Astrocyte (in vitro differentiated cells and primary cell): Measurements from ENCODE around the gene XRCC5. TPM values are rescaled to one million over a fixed set of nuclear protein-coding genes. Genes with fewer than 3 reads are reported as not detected.

Experiments used
- DNase-seq: peaks from one replicate; pipeline ENCODE4 v3.0.0-alpha.2; 2010; ENCODE audit warnings: low read depth
- FAIRE-seq: peaks from 2 replicates; lab custom pipeline; 2011; peaks lifted over from hg19 to GRCh38; lab: Jason Lieb, UNC
- H2AFZ ChIP-seq: 2 replicates; pipeline ENCODE4 v1.6.0; 2012; ENCODE audit warnings: low read depth, low read length, inconsistent platforms
- H3K27ac ChIP-seq: 2 replicates; pipeline ENCODE4 v1.5.1; 2011; ENCODE audit warnings: low read depth, low read length, inconsistent platforms
- H3K27me3 ChIP-seq: 2 replicates; pipeline ENCODE4 v1.6.0; 2011; ENCODE audit warnings: low read length, inconsistent platforms; ENCODE audit not compliant: insufficient read depth
- H3K36me3 ChIP-seq: 2 replicates; pipeline ENCODE4 v1.5.1; 2011; ENCODE audit warnings: low read length, inconsistent platforms; ENCODE audit not compliant: insufficient read depth
- H3K4me1 ChIP-seq: 2 replicates; pipeline ENCODE4 v1.5.1; 2011; ENCODE audit warnings: low read length, inconsistent platforms; ENCODE audit not compliant: insufficient read depth
- H3K4me2 ChIP-seq: 2 replicates; pipeline ENCODE4 v1.6.0; 2012; ENCODE audit warnings: low read length, inconsistent platforms
- H3K4me3 ChIP-seq: 2 replicates; pipeline ENCODE4 v1.5.1; 2011; ENCODE audit warnings: low read depth, mild to moderate bottlenecking, low read length, inconsistent platforms; ENCODE audit not compliant: insufficient read depth
- H3K79me2 ChIP-seq: 2 replicates; pipeline ENCODE4 v1.6.0; 2012; ENCODE audit warnings: mild to moderate bottlenecking, low read length, inconsistent platforms; ENCODE audit not compliant: insufficient read depth
- H3K9ac ChIP-seq: 2 replicates; pipeline ENCODE4 v1.6.0; 2012; ENCODE audit warnings: mild to moderate bottlenecking, low read length, inconsistent platforms
- H3K9me3 ChIP-seq: 2 replicates; pipeline ENCODE4 v1.5.1; 2012; ENCODE audit warnings: low read depth, mild to moderate bottlenecking, low read length, inconsistent platforms; ENCODE audit not compliant: insufficient read depth
- H4K20me1 ChIP-seq: 2 replicates; pipeline ENCODE4 v1.6.0; 2012; ENCODE audit warnings: low read length, inconsistent platforms; ENCODE audit not compliant: insufficient read depth
- H3K27ac Mint-ChIP-seq: one replicate; pipeline ENCODE4 v1.8.0; 2021; ENCODE audit warnings: mild to moderate bottlenecking, mixed read lengths; ENCODE audit not compliant: unreplicated experiment
- H3K27me3 Mint-ChIP-seq: one replicate; pipeline ENCODE4 v1.8.0; 2021; ENCODE audit warnings: low read depth, mixed read lengths; ENCODE audit not compliant: unreplicated experiment
- H3K36me3 Mint-ChIP-seq: one replicate; pipeline ENCODE4 v1.8.0; 2021; ENCODE audit warnings: low read depth, mixed read lengths; ENCODE audit not compliant: unreplicated experiment
- H3K4me1 Mint-ChIP-seq: one replicate; pipeline ENCODE4 v1.8.0; 2021; ENCODE audit warnings: low read depth, mixed read lengths; ENCODE audit not compliant: unreplicated experiment
- H3K4me3 Mint-ChIP-seq: one replicate; pipeline ENCODE4 v1.8.0; 2021; ENCODE audit warnings: mild to moderate bottlenecking, moderate library complexity, mixed read lengths; ENCODE audit not compliant: unreplicated experiment
- H3K9me3 Mint-ChIP-seq: one replicate; pipeline ENCODE4 v1.8.0; 2021; ENCODE audit warnings: mild to moderate bottlenecking, mixed read lengths; ENCODE audit not compliant: unreplicated experiment
- CTCF ChIP-seq: IDR thresholded peaks from 2 replicates; pipeline ENCODE4 v1.5.1; 2011; ENCODE audit warnings: low read depth, mild to moderate bottlenecking, inconsistent platforms, low read length, moderate library complexity; ENCODE audit not compliant: insufficient read depth
- EZH2 ChIP-seq: IDR thresholded peaks from 2 replicates; pipeline ENCODE4 v1.6.1; 2012; ENCODE audit warnings: mild to moderate bottlenecking, low read length, inconsistent platforms; ENCODE audit not compliant: insufficient read depth
- total RNA-seq: library from RNA; stranded (reverse); gene quantifications from 2 replicates; pipeline ENCODE4 v1.2.1, GENCODE V29; 2021

The XRCC5 gene
- total RNA-seq, 1 donor from 2014 or later, result 249 TPM

- Mint-ChIP-seq H3K27ac (peak overlapping the region; percentile 75), H3K4me1 (peaks cover 40% of the 10 kb centered on the region), H3K4me3 (no peak overlapping the region), H3K27me3 (no peaks in the 10 kb centered on the region), H3K9me3 (no peaks in the 10 kb centered on the region), H3K36me3 (peaks cover 21% of the 10 kb centered on the region)
- Histone ChIP-seq H3K4me1 (peaks cover 24% of the 10 kb centered on the region), H3K36me3 (peaks cover 48% of the 10 kb centered on the region), H3K79me2 (peaks cover 56% of the 10 kb centered on the region), H3K4me2 (no peak overlapping the region), H3K4me3 (no peak overlapping the region), H2AFZ (no peak overlapping the region), H3K27me3 (no peaks in the 10 kb centered on the region), H4K20me1 (peaks cover 16% of the 10 kb centered on the region), H3K27ac (no peak overlapping the region), H3K9me3 (no peaks in the 10 kb centered on the region), H3K9ac (no peak overlapping the region)
- FAIRE-seq, result no peak
- TF ChIP-seq EZH2 (no peak), CTCF (no peak)
- DNase-seq, result no peak
Measured at GRCh38 chr2:216194013-216194412, 84.9 kb downstream of the XRCC5 start.

GRCh38 chr2:216194561-216194960, 85.4 kb downstream of the XRCC5 start:
- H3K4me3 ChIP-seq, result no peak overlapping the region
- H3K9ac ChIP-seq, result peak overlapping the region; percentile 75
- DNase-seq (no peak), FAIRE-seq (no peak)
- H3K9me3 Mint-ChIP-seq, result no peaks in the 10 kb centered on the region
- no peaks in the 10 kb centered on the region for H3K27me3 Mint-ChIP-seq
- peaks cover 10% of the 10 kb centered on the region for H4K20me1 ChIP-seq
- TF ChIP-seq EZH2, result no peak
- no peak for TF ChIP-seq CTCF
- no peak overlapping the region for H2AFZ ChIP-seq
- H3K79me2 ChIP-seq, result peaks cover 55% of the 10 kb centered on the region
- no peaks in the 10 kb centered on the region for H3K9me3 ChIP-seq
- peaks cover 21% of the 10 kb centered on the region for H3K36me3 Mint-ChIP-seq
- H3K4me2 ChIP-seq, result peak overlapping the region; percentile 79
- H3K27ac ChIP-seq, result peak overlapping the region; percentile 89
- no peak overlapping the region for H3K4me3 Mint-ChIP-seq
- H3K36me3 ChIP-seq, result peaks cover 54% of the 10 kb centered on the region
- H3K27ac Mint-ChIP-seq, result peak overlapping the region; percentile 14
- H3K4me1 ChIP-seq, result peaks cover 19% of the 10 kb centered on the region
- no peaks in the 10 kb centered on the region for H3K27me3 ChIP-seq
- peaks cover 34% of the 10 kb centered on the region for H3K4me1 Mint-ChIP-seq

- Mint-ChIP-seq H3K27me3 (no peaks in the 10 kb centered on the region), H3K36me3 (peaks cover 20% of the 10 kb centered on the region), H3K9me3 (no peaks in the 10 kb centered on the region), H3K27ac (peak overlapping the region; percentile 97), H3K4me1 (peaks cover 27% of the 10 kb centered on the region), H3K4me3 (no peak overlapping the region)
- Histone ChIP-seq H3K4me3 (no peak overlapping the region), H3K36me3 (peaks cover 56% of the 10 kb centered on the region), H3K27me3 (no peaks in the 10 kb centered on the region), H3K4me1 (peaks cover 18% of the 10 kb centered on the region), H2AFZ (no peak overlapping the region), H3K79me2 (peaks cover 54% of the 10 kb centered on the region), H3K9ac (peak overlapping the region; percentile 75), H3K27ac (peak overlapping the region; percentile 89), H3K4me2 (peak overlapping the region; percentile 79), H4K20me1 (peaks cover 7% of the 10 kb centered on the region), H3K9me3 (no peaks in the 10 kb centered on the region)
- TF ChIP-seq CTCF (no peak), EZH2 (no peak)
- DNase-seq, result peak; percentile 93
- FAIRE-seq, result peak; percentile 78
Measured at GRCh38 chr2:216195565-216196029, 86.4 kb downstream of the XRCC5 start.
